HEK293T (cell line): ENCODE data around the gene MYOM3.

ENCODE experiments used
- ARNT ChIP-seq: fragments of 450-650 bp; IDR thresholded peaks from 2 replicates; pipeline ENCODE4 v1.6.1; 2017; ENCODE audit warnings: mild to moderate bottlenecking
- BHLHE40 ChIP-seq: fragments of 450-650 bp; IDR thresholded peaks from 2 replicates; pipeline ENCODE4 v1.6.1; 2016; ENCODE audit warnings: mild to moderate bottlenecking, moderate library complexity, borderline replicate concordance
- FOXA1 ChIP-seq: fragments of 450-650 bp; IDR thresholded peaks from 2 replicates; pipeline ENCODE4 v1.6.1; 2016; ENCODE audit warnings: mild to moderate bottlenecking
- FOXM1 ChIP-seq: fragments of 450-650 bp; IDR thresholded peaks from 2 replicates; pipeline ENCODE4 v1.6.1; 2017; ENCODE audit warnings: mild to moderate bottlenecking, borderline replicate concordance
- SP1 ChIP-seq: fragments of 450-650 bp; IDR thresholded peaks from 2 replicates; pipeline ENCODE4 v1.6.1; 2017
- SUZ12 ChIP-seq: fragments of 450-650 bp; IDR thresholded peaks from 2 replicates; pipeline ENCODE4 v1.6.1; 2016; ENCODE audit warnings: mild to moderate bottlenecking
- TARDBP ChIP-seq: fragments of 450-650 bp; IDR thresholded peaks from 2 replicates; pipeline ENCODE4 v1.6.1; 2016
- ZNF384 ChIP-seq: fragments of 450-650 bp; IDR thresholded peaks from 2 replicates; pipeline ENCODE4 v1.6.1; 2016

- TF ChIP-seq ARNT (no peak), FOXA1 (no peak), SUZ12 (no peak), FOXM1 (no peak), TARDBP (no peak), BHLHE40 (no peak), SP1 (no peak), ZNF384 (no peak)
These were observed 13.8 kb downstream of the MYOM3 start for GRCh38 chr1:24098102-24098501.
